DLD1 (cell line): Measurements from ENCODE around the gene CCR8.

Source experiments
- in situ Hi-C: cut with HindIII; loops from 2 replicates; pipeline ENCODE4 v1.10.0; 2017; ENCODE audit warnings: low sequenced_read_pairs

Gene CCR8

GRCh38 chr3:39329493-39329892 lies at the start of gene CCR8:
Gene CCR8, plus strand, starts transcription at chr3:39329709. Its CDS starts 2,623 bp downstream, at chr3:39332332.
- in situ Hi-C loops = no loop called here

GRCh38 chr3:39279745-39280517 lies 49.6 kb upstream of the CCR8 start, which contains the start of gene CX3CR1:
Gene CX3CR1, minus strand, starts transcription at chr3:39280036. Its CDS starts 13,527 bp downstream, at chr3:39266509.
- in situ Hi-C loops = no loop called here

GRCh38 chr3:39280571-39280970 lies 48.9 kb upstream of the CCR8 start:
- in situ Hi-C loops = no loop called here

- in situ Hi-C loops = no loop called here
Observed at GRCh38 chr3:39281533-39281932, 48.0 kb upstream of the CCR8 start.

- in situ Hi-C loops = no loop called here
Observed at GRCh38 chr3:39282057-39282456, 47.5 kb upstream of the CCR8 start.

GRCh38 chr3:39284457-39284881 lies 45.0 kb upstream of the CCR8 start:
- in situ Hi-C loops = no loop called here

- in situ Hi-C loops = no loop called here
Observed at GRCh38 chr3:39285332-39285731, 44.2 kb upstream of the CCR8 start.

- in situ Hi-C loops = no loop called here
Observed at GRCh38 chr3:39286771-39287170, 42.7 kb upstream of the CCR8 start.

GRCh38 chr3:39287216-39288164 lies 42.0 kb upstream of the CCR8 start:
- in situ Hi-C loops = no loop called here

- in situ Hi-C loops = no loop called here
Observed at GRCh38 chr3:39288300-39288808, 41.2 kb upstream of the CCR8 start.

GRCh38 chr3:39289107-39289506 lies 40.4 kb upstream of the CCR8 start:
- in situ Hi-C loops = no loop called here

- in situ Hi-C loops = loop anchor here (5.0 kb wide), 1 partner anchor 173 kb away; no protein-coding TSS in a partner anchor
Observed at GRCh38 chr3:39290255-39290654, 39.3 kb upstream of the CCR8 start.

GRCh38 chr3:39291903-39292329 lies 37.6 kb upstream of the CCR8 start:
- in situ Hi-C loops = loop anchor here (5.0 kb wide), 1 partner anchor 175 kb away; no protein-coding TSS in a partner anchor

GRCh38 chr3:39292961-39293360 lies 36.5 kb upstream of the CCR8 start:
- in situ Hi-C loops = loop anchor here (5.0 kb wide), 1 partner anchor 176 kb away; no protein-coding TSS in a partner anchor

- in situ Hi-C loops = loop anchor here (5.0 kb wide), 1 partner anchor 177 kb away; no protein-coding TSS in a partner anchor
Observed at GRCh38 chr3:39294446-39295183, 34.9 kb upstream of the CCR8 start.

- in situ Hi-C loops = no loop called here
Observed at GRCh38 chr3:39295184-39295775, 34.2 kb upstream of the CCR8 start.

GRCh38 chr3:39296197-39297077 lies 33.1 kb upstream of the CCR8 start:
- in situ Hi-C loops = no loop called here

GRCh38 chr3:39299279-39299678 lies 30.2 kb upstream of the CCR8 start:
- in situ Hi-C loops = no loop called here

GRCh38 chr3:39302178-39302577 lies 27.3 kb upstream of the CCR8 start:
- in situ Hi-C loops = no loop called here
